SU-DHL-6 (cell line): Measurements from ENCODE around the gene KCNN3.
A peak's percentile ranks its signal among the peaks of the same experiment; 100 is the strongest.

Source experiments
- H2AFZ ChIP-seq: fragments of 200-600 bp; sonication (generic); 2 replicates; pipeline ENCODE4 v1.6.1; 2014; ENCODE audit warnings: low read depth, mild to moderate bottlenecking, moderate library complexity, mixed read lengths, antibody characterized with exemption, low read length; ENCODE audit not compliant: severe bottlenecking
- H3F3A ChIP-seq: fragments of 200-600 bp; shearing (Covaris generic); 2 replicates; pipeline ENCODE4 v1.6.0; 2016; ENCODE audit warnings: antibody characterized with exemption, mild to moderate bottlenecking; ENCODE audit not compliant: insufficient read depth
- H3K27ac ChIP-seq: fragments of 200-600 bp; sonication (generic); 2 replicates; pipeline ENCODE4 v1.5.1; 2016; ENCODE audit warnings: low read depth, mild to moderate bottlenecking, low read length, moderate library complexity, mixed read lengths
- H3K27me3 ChIP-seq: fragments of 200-600 bp; sonication (generic), shearing (Covaris generic); 2 replicates; pipeline ENCODE4 v1.6.0; 2014; ENCODE audit warnings: mild to moderate bottlenecking, low read length
- H3K36me3 ChIP-seq: fragments of 200-600 bp; sonication (generic); 2 replicates; pipeline ENCODE4 v1.6.1; 2014; ENCODE audit warnings: mild to moderate bottlenecking, low read length, mixed read lengths
- H3K4me2 ChIP-seq: fragments of 300-600, 200-600 bp; shearing (Covaris generic), sonication (generic); 2 replicates; pipeline ENCODE4 v1.6.0; 2014; ENCODE audit warnings: low read length, low read depth, mild to moderate bottlenecking; ENCODE audit not compliant: poor library complexity, severe bottlenecking
- H3K4me3 ChIP-seq: fragments of 200-600 bp; sonication (generic); 2 replicates; pipeline ENCODE4 v1.5.1; 2014; ENCODE audit warnings: antibody characterized with exemption, low read length, mild to moderate bottlenecking, mixed read lengths; ENCODE audit not compliant: insufficient read depth, poor library complexity, severe bottlenecking
- H3K79me2 ChIP-seq: fragments of 200-600 bp; sonication (generic); 2 replicates; pipeline ENCODE4 v1.6.1; 2014; ENCODE audit warnings: mild to moderate bottlenecking, low read length, moderate library complexity; ENCODE audit not compliant: insufficient read depth
- H3K9ac ChIP-seq: fragments of 200-600 bp; sonication (generic); 2 replicates; pipeline ENCODE4 v1.7.0; 2014; ENCODE audit warnings: mild to moderate bottlenecking, low read length
- H3K9me2 ChIP-seq: fragments of 200-600 bp; sonication (generic); replicated peaks from 2 replicates; pipeline ENCODE4 v1.6.1; 2014; ENCODE audit warnings: low read length; ENCODE audit not compliant: insufficient read depth
- H3K9me3 ChIP-seq: fragments of 200-600 bp; sonication (generic); 2 replicates; pipeline ENCODE4 v1.6.1; 2014; ENCODE audit warnings: low read length, mixed read lengths; ENCODE audit not compliant: insufficient read depth
- H4K20me1 ChIP-seq: fragments of 200-600 bp; sonication (generic); 2 replicates; pipeline ENCODE4 v1.6.1; 2014; ENCODE audit warnings: low read depth, mild to moderate bottlenecking, antibody characterized with exemption, low read length, moderate library complexity, mixed read lengths
- EZH2phosphoT487 ChIP-seq: fragments of 200-600 bp; sonication (generic), shearing (Covaris generic); conservative IDR thresholded peaks from 2 replicates; pipeline ENCODE4 v1.6.1; 2018; ENCODE audit warnings: mild to moderate bottlenecking, antibody characterized with exemption, low read length, moderate library complexity, mixed read lengths
- TF ChIP-seq, protein P1 (sequence below): fragments of 200-600 bp; sonication (generic); IDR thresholded peaks from one replicate; pipeline ENCODE4 v1.5.1; 2017; ENCODE audit warnings: antibody characterized with exemption, mild to moderate bottlenecking, low read length, moderate library complexity; ENCODE audit not compliant: insufficient read depth, poor library complexity, severe bottlenecking

Gene KCNN3

GRCh38 chr1:154751690-154752089 is 118.4 kb downstream of the KCNN3 start:
- H3K9ac ChIP-seq: no peak overlapping the region
- H3K27me3 ChIP-seq: no peaks in the 10 kb centered on the region
- no peak overlapping the region for H3K4me2 ChIP-seq
- TF ChIP-seq EZH2phosphoT487: no peak
- TF ChIP-seq, protein P1, sequence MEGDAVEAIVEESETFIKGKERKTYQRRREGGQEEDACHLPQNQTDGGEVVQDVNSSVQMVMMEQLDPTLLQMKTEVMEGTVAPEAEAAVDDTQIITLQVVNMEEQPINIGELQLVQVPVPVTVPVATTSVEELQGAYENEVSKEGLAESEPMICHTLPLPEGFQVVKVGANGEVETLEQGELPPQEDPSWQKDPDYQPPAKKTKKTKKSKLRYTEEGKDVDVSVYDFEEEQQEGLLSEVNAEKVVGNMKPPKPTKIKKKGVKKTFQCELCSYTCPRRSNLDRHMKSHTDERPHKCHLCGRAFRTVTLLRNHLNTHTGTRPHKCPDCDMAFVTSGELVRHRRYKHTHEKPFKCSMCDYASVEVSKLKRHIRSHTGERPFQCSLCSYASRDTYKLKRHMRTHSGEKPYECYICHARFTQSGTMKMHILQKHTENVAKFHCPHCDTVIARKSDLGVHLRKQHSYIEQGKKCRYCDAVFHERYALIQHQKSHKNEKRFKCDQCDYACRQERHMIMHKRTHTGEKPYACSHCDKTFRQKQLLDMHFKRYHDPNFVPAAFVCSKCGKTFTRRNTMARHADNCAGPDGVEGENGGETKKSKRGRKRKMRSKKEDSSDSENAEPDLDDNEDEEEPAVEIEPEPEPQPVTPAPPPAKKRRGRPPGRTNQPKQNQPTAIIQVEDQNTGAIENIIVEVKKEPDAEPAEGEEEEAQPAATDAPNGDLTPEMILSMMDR: no peak
- H2AFZ ChIP-seq: no peak overlapping the region
- H4K20me1 ChIP-seq: no peaks in the 10 kb centered on the region
- H3K9me3 ChIP-seq: no peaks in the 10 kb centered on the region
- no peaks in the 10 kb centered on the region for H3K79me2 ChIP-seq
- no peaks in the 10 kb centered on the region for H3K9me2 ChIP-seq
- H3F3A ChIP-seq: no peaks in the 10 kb centered on the region
- H3K4me3 ChIP-seq: no peak overlapping the region
- no peak overlapping the region for H3K27ac ChIP-seq
- H3K36me3 ChIP-seq: no peaks in the 10 kb centered on the region

DNA sequence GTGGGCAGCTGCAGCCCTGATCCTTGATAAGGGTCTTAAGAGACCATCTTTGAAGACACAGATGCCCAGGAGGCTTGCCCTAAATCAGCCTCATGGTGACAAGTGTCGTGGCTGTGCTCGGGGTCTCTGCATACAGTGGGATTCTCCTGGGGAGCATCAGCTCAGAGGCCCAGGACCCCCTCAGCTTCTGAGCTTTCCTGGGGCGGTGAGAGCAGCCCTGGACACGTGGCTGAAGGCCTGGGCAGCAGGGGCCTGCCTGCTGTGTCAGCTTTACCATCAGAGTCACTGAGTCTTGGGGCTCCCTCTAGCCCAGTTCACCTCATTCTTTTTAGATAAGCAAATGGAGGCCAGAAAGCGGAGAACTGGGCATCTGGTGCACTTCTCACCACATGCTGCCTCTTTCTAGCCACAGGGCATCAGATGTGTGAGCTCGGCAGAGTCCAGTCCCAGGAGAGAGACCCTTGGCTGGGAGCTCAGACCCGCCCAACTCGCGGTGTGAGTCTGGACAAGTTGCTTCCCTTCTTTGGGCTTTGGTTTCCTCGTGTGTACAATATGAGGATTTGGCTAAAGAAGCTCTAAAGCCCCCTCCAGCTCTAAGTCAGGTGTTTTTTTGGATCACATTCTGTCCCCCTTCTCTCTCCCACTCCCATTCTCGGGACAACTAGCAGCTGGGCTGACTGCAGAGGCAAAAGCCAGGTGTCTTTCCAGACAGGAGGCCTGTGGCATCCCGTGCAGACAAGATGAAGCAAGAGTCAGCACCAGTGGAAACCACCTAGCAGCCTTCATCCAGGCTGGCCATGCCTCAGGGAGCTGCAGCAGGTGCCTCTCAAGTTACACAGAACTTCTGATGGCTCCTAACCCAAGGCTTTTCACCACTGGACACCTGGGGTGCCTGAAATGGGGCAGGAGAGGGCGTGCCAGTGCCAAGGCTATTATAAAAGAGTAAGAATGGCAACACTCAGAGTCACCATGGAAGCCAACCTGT is 119.1 kb downstream of the KCNN3 start:
- H3K9me3 ChIP-seq: no peaks in the 10 kb centered on the region
- H3K79me2 ChIP-seq: no peaks in the 10 kb centered on the region
- H3K9me2 ChIP-seq: no peaks in the 10 kb centered on the region
- no peak overlapping the region for H2AFZ ChIP-seq
- H3F3A ChIP-seq: no peaks in the 10 kb centered on the region
- no peak overlapping the region for H3K27ac ChIP-seq
- no peaks in the 10 kb centered on the region for H3K27me3 ChIP-seq
- H3K9ac ChIP-seq: no peak overlapping the region
- no peak overlapping the region for H3K4me2 ChIP-seq
- H3K36me3 ChIP-seq: no peaks in the 10 kb centered on the region
- TF ChIP-seq, protein P1: no peak
- no peak for TF ChIP-seq EZH2phosphoT487
- H3K4me3 ChIP-seq: no peak overlapping the region
- no peaks in the 10 kb centered on the region for H4K20me1 ChIP-seq

GRCh38 chr1:154749078-154749760 is 120.9 kb downstream of the KCNN3 start:
- TF ChIP-seq EZH2phosphoT487: no peak
- TF ChIP-seq, protein P1: peak; percentile 42
- Histone ChIP-seq H3K9me3 (no peaks in the 10 kb centered on the region), H3K4me2 (no peak overlapping the region), H3K36me3 (no peaks in the 10 kb centered on the region), H3K79me2 (no peaks in the 10 kb centered on the region), H4K20me1 (no peaks in the 10 kb centered on the region), H3K4me3 (no peak overlapping the region), H3K27ac (no peak overlapping the region), H3K9ac (no peak overlapping the region), H3F3A (no peaks in the 10 kb centered on the region), H3K9me2 (no peaks in the 10 kb centered on the region), H3K27me3 (no peaks in the 10 kb centered on the region), H2AFZ (no peak overlapping the region)
